ENCODE data around the gene IL27RA. TPM values are rescaled to one million over a fixed set of nuclear protein-coding genes. Genes with fewer than 3 reads are reported as not detected.
"Not testable (repeated sequence)": the region's sequence is repeated elsewhere in the genome, so short reads cannot be mapped to it uniquely, and the experiment has no call there.

IL27RA gene
- total RNA-seq, 1 donor from 2014 or later = 8.6 TPM

DNA sequence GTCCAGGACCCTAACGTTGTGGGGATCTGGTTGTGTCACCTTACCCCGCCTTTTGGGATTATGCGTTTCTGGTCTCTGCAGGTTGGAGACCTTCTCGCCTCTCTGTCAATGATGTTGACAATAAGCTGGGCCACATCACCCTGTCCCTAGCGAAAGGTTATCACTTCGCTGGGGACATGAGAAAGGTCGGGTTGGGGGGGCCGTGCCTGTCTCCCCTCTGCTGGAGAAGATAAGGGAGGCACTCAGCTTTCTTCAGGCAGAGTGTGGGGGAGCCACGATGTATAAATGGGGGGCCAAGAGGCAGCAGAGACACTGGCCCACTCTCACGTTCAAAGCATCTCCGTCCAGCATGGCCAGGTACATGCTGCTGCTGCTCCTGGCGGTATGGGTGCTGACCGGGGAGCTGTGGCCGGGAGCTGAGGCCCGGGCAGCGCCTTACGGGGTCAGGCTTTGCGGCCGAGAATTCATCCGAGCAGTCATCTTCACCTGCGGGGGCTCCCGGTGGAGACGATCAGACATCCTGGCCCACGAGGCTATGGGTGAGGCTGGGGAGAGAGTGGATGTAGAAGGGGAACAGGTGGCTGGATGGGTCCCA, 3.6 kb upstream of the IL27RA start, which contains the start of gene RLN3:
RLN3 (plus strand) TSS at position 293 of the 595 bp plus-strand sequence; CDS start at position 350, 57 bp downstream.
- no peak for DNase-seq (ENCODE audit: low read depth, low spot score)

DNA sequence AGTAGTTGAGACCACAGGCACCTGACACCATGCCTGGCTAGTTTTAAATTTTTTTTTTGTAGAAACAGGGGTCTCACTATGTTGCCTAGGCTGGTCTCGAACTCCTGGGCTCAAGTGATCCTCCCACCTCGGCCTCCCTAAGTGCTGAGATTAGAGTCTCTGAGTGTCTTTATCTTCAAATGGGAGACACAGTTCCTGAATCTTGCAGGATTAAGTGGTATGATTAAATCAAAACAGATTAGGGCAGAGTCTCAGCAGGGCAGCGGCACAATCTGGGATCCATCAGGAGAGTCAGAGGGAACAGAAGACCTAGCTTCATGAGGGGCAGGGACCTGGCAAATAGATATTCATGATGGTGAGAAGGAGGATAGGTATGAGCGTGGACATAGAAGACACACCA, 2.7 kb upstream of the IL27RA start:
- no peak for DNase-seq (ENCODE audit: low read depth, low spot score)

DNA sequence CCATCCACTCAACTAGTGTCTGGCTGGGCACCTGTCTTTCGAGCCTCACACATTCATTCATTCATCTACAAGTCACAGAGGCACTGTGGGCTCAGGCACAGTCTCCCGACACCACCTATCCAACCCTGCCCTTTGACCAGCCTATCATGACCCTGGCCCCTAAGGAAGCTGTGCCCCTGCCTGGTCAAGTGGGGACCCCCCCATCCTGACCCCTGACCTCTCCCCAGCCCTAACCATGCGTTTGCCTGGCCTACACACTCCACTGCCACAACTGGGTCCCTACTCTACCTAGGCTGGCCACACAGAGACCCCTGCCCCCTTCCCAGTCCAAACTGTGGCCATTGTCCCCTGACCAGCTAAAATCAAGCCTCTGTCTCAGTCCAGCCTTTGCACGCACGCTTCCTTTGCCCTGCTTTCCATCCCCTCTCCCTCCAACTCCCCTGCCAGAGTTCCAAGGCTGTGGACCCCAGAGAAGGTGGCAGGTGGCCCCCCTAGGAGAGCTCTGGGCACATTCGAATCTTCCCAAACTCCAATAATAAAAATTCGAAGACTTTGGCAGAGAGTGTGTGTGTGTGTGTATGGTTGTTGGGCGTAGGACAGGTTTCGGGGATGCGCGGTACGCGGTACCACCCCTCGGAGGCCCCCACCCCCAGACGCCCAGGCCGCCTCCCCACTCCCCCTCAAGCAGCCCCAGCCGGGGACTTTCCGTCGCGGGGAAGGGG, 404 bp upstream of the IL27RA start:
- no peak for DNase-seq (ENCODE audit: low read depth, low spot score)

DNA sequence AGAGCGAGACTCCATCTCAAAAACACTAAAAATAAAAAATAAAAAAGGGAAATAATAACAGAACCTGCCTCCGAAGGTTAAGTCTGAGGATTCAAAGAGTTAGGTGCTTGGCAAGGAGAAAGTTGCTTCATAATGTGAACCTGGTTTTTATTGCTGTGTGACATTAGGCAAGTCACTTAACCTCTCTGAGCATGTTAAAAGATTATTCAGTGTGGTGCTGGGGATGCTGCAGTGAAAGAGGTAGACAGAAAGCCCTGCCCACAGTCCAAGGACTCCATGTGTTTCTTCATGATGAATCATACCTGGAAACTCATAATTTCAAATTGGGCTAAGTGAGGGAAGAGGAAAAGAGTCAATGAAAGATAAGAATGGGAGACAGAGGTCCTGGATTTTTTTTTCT, 2.4 kb downstream of the IL27RA start:
- no peak for DNase-seq (ENCODE audit: low read depth, low spot score)

DNA sequence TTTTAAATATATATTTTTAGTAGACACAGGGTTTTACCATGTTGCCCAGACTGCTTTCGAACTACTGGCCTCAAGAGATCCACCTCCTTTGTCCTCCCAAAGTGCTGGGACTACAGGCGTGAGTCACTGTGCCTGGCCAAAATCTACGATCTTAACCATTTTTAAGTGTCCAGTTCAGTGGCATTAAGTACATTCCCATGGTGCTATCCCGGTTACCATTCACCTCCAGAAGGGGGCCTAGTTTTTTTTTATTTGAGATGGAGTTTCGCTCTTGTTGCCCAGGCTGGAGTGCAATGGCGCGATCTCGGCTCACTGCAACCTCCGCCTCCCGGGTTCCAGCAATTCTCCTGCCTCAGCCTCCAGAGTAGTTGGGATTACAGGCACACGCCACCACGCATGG, 3.6 kb downstream of the IL27RA start:
- not testable (repeated sequence) for DNase-seq (ENCODE audit: low read depth, low spot score)

DNA sequence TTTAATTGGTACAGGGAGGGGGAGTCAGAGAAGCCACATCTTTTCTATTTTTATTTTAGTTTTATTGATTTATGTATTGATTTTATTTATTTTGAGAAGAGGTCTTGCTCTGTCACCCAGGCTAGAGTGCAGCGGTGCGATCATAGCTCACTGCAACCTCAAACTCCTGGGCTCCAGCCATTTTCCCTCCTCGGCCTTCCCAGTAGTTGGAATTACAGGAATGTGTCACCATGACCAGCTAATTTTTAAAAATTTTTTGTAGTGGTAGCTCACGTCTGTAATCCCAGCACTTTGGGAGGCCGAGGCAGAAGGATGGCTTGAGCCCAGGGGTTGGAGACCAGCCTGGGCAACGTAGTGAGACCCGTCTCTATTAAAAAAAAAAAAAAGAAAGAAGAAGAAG, 4.1 kb downstream of the IL27RA start:
- DNase-seq (ENCODE audit: low read depth, low spot score) = no peak

DNA sequence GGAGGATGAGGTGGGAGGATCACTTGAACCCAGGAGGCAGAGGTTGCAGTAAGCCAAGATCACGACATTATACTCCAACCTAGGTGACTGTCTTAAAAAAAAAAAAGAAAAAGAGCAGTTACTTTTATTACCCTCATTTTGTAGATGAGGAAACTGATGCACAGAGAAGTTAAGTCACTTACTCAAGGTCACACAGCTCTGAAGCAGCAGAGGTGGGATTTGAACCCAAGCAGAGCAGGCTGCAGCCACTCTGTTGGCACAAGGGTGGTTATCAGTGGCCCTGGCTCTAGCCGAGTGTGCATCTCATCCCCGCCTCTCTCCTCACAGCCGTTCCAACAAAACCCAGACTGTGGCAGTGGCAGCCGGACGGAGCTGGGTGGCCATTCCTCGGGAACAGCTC, 7.6 kb downstream of the IL27RA start:
- DNase-seq (ENCODE audit: low read depth, low spot score) = no peak

DNA sequence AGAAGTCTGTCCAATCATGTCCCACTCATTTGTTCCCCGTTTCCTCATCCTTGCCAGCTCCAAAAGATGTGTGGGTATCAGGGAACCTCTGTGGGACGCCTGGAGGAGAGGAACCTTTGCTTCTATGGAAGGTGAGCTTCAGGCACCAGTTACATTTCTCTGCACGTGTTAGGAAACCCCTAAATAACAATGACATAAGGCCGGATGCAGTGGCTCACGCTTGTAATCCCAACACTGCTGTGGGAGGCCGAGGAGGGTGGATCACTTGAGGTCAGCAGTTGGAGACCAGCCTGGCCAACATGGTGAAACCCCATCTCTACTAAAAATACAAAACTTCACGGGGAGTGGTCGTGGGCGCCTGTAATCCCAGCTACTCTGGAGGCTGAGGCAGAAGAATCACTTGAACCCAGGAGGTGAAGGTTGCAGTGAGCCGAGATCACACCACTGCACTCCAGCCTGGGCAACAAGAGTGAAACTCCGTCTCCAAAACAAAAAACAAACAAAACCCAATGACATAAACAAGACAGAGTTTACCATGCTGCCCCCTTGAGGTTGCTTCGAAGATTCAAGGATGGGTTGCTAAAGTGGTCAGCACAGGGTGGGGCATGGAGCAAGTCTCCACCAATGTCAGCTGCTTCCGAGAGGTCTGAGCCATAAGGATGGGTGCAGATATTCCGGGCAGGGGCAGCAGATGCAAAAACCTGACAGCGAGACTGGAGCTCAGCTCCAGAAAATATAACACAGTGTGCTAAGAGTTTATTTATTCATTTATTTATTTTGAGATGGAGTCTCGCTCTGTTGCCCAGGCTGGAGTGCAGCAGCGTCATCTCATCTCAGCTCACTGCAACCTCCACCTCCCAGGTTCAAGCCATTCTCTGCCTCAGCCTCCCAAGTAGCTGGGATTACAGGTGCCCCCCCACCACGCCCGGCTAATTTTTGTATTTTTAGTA, 11.4 kb downstream of the IL27RA start:
- peak; percentile 55 for DNase-seq (ENCODE audit: low read depth, low spot score)

DNA sequence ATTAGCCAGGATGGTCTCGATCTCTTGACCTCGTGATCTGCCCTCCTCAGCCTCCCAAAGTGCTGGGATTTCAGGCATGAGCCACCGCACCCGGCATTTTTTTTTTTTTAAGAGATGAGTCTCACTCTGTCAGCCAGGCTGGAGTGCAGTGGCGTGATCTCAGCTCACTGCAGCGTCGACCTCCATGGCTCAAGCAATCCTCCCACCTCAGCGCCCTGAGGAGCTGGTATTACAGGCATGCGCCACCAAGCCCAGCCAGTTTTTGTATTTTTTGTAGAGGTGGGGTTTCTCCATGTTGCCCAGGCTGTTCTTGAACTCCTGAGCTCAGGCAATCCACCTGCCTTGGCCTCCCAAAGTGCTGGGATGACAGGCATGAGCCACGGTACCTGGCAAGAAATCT, 16.3 kb downstream of the IL27RA start:
- not testable (repeated sequence) for DNase-seq (ENCODE audit: low read depth, low spot score)

DNA sequence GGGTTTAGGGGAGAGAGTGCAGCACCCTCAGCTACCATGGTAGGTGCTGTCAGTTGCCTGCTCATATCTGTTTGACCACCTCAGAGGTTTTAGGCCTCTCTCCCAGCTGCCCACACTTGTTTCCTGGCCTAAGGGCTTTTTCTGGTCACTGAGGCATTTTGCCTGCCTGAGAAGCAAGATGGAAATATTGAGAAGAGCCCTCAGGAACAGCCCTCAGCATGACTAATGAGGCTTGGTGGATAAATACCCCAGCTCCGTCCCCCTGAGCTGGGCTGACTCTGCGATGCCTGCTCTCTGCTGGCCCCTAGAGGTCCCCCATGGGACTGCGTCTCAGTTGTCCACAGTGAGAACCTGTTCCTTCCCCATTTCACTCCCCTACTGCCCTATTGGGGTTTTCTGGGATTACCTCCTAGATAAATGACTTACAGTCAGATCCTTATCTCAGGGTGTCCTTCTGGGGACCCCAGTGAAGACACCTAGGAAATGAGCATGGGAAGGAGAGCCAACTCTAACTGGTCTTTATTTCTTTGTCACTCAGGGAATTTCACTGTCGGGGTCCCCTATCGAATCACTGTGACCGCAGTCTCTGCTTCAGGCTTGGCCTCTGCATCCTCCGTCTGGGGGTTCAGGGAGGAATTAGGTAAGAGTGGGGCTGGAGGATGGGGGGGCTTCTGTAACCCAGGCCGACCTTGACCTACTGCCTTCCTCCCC, 17.0 kb downstream of the IL27RA start:
- no peak for DNase-seq (ENCODE audit: low read depth, low spot score)

DNA sequence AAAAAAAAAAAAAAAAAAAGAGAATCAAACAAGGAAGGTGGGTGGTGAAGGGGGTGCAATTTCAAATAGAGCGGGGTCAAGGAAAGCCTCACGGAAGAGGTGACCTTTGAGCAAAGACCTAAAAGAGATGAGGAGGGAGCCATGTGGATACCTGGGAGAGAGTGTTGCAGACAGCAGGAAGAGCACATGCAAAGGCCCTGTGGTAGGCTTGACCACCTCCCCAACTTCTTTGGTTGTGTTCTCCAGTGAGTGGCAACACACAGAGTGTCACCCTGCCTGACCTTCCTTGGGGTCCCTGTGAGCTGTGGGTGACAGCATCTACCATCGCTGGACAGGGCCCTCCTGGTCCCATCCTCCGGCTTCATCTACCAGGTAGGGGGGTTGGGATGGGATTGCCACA, 18.9 kb downstream of the IL27RA start:
- DNase-seq (ENCODE audit: low read depth, low spot score) = no peak

DNA sequence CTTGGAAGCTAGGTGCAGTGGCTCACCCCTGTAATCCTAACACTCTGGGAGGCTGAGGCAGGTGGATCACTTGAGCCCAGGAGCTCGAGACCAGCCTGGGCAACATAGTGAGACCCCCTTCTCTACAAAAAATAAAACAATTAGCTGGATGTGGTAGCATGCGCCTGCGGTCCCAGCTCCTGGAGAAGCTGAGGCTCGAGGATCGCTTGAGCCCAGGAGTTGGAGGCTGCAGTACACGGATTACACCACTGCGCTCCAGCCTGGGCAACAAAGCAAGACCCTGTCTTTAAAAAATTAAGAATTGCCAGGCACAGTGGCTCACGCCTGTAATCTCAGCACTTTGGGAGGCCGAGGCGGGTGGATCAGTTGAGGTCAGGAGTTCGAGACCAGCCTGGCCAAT, 19.4 kb downstream of the IL27RA start:
- not testable (repeated sequence) for DNase-seq (ENCODE audit: low read depth, low spot score)

DNA sequence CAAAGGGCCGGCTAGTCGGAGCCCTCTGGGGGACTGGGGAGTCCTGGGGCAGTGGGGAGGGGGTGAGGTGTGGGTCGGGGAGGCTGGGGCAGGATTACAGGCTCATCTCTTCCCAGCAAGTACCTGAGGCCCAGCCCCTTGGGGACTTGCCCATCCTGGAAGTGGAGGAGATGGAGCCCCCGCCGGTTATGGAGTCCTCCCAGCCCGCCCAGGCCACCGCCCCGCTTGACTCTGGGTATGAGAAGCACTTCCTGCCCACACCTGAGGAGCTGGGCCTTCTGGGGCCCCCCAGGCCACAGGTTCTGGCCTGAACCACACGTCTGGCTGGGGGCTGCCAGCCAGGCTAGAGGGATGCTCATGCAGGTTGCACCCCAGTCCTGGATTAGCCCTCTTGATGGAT, 20.4 kb downstream of the IL27RA start:
- DNase-seq (ENCODE audit: low read depth, low spot score) = no peak

DNA sequence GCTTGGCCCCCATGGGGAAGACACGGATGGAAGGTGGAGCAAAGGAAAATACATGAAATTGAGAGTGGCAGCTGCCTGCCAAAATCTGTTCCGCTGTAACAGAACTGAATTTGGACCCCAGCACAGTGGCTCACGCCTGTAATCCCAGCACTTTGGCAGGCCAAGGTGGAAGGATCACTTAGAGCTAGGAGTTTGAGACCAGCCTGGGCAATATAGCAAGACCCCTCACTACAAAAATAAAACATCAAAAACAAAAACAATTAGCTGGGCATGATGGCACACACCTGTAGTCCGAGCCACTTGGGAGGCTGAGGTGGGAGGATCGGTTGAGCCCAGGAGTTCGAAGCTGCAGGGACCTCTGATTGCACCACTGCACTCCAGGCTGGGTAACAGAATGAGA, 20.9 kb downstream of the IL27RA start:
- no peak for DNase-seq (ENCODE audit: low read depth, low spot score)

DNA sequence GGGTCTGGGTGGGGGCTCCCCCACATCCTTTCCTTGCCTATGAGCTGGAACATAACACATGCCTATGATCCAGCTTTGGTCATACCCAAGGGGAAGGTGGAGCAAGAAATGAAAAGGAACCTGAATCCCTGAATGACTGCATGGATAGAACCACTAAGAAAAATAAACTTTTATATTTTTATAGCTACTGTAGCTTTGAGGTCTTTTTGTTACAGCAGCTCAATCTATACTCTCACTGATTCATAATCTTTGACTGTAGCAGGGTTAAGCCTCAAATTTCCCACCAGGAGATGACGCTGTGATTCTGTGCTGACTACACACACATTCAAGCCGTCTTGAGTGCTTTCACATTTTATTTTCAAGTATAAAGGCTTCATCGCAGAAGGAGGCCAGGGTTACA, 21.5 kb downstream of the IL27RA start:
- DNase-seq (ENCODE audit: low read depth, low spot score) = no peak

DNA sequence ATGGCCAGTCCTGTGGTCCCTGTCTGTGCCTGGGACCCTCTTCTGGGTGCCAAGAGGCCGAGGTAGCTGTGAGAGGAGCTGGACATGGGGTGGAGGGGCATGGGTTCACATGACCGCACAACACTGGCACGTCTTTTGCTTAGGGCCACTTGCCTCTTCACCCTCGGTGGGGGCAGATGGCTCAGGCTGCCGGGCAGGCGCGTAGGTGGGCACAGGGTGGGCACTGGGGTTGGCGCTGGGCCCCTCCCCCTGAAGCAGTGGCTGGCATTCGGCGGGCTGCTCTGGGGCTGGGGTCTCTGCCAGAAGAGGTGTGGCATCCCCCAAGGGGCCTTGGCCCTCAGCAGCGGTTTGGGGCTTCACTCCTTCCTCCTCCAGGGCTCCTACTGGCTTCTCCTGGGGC, 21.9 kb downstream of the IL27RA start:
- DNase-seq (ENCODE audit: low read depth, low spot score) = no peak

DNA sequence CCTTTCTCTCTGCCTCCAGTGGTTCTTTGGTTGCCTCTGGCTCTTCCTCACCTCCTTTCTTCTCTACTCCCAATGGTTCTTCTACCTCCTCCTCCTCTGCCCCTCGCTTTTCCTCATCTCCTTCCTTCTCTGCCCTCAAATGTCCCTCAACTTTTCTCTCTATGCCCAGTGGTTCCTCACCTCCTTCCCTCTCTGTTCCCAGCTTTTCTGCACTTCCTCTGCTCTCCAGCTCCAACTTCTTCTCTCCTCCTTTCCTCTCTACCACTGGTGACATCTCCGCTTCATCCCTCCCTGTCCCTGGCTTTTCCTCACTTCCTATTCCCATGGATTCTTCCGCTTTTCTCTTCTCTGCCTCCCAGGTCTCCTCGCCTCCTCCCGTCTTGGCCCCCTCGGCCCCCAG, 22.5 kb downstream of the IL27RA start:
- DNase-seq (ENCODE audit: low read depth, low spot score) = no peak

DNA sequence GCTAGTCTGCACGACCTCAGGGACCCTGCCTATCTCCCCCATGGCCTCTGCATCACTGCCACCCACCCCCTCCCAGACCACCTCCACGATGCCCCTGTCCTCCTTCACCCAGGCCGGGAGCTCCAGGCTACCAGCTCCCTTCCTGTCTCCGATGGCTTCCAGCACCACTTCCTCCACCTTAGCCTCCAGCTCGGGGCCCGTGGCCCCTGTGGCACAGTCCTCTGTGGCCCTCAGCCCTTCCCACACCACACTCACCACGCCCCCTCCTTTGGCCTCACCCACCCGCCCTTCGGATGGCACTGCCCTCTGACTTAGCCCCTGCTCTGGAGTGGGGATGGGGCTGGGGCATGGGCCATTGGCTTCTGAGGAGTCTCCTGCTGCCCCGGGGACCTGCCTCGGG, 23.2 kb downstream of the IL27RA start:
- no peak for DNase-seq (ENCODE audit: low read depth, low spot score)

DNA sequence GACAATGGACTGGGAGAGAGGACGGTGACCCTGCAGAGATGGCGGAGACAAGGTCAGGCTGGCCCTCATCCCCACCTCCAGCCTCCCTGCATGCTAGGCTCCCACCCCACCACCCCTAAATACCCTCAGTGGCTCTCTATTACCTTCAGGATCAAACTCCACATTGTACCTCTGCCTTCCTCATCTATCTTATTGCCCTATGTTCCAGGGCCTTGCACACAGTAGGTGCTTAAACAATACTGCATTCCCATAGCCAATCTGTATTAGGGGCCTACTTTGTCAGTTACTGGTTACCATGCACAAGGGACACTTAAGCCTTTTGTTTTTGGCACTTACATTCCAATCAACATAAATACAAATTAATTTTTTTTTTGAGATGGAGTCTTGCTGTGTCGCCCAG, 23.8 kb downstream of the IL27RA start:
- no peak for DNase-seq (ENCODE audit: low read depth, low spot score)

DNA sequence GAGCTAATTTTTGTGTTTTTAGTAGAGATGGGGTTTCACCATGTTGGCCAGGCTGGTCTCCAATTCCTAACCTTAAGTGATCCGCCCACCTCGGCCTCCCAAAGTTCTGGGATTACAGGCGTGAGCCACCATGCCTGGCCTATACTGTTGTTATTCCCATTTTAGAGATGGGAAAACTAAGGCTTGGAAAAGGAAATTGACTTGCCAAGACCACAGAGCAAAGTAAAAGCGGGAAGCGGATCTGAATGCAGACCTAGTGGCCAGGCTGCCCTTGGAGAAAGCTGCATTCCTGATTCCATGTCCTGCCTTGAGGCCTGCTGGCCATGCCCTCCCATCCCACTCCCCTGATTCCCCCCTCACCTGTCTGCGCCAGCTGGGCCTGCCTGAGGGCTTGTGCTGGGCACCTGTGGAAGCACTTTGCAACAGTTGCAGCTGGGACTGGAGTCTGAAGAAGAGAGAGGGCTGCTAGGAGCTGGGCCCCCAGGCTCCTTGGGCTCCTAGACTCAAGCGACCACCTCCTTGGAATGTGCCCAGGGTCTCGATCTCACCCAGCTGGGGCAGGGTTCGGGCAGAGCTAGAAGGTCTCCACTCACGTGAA, 24.6 kb downstream of the IL27RA start:
- no peak for DNase-seq (ENCODE audit: low read depth, low spot score)

DNA sequence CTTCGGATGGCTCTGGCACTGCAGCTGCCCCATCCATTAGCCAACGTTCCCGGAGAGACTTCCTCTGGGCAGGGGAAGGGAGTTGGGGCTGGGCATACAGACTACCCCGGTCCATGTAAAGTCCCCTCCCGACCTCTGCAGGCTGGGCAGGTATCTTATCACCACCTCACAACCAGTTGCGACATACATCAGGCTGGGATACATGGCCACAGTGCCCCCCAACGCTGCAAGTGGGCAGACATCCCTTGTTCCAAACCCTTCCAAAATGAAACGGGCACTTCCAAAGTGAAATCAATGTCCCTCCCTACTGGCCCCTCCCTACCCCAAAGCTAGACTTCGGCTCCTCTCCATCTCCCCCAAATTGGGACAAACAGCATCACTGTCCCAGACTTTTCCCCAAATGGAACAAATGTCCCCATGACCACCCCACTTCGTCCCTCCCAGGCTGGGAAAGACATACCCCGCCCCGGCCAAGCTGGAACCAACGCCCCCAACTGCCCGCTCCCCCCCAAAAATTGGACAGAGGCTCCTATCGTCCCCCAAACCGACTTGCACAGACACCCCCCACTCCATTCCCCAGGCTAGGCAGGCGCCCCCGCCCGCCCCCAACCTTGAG, 25.3 kb downstream of the IL27RA start:
- no peak for DNase-seq (ENCODE audit: low read depth, low spot score)
